ENCODE results near the gene CLIC2. TPM values are rescaled to one million over a fixed set of nuclear protein-coding genes. Genes with fewer than 3 reads are reported as not detected.
"Not testable (repeated sequence)": the region's sequence is repeated elsewhere in the genome, so short reads cannot be mapped to it uniquely, and the experiment has no call there.

CLIC2 gene
- total RNA-seq: 13.6 TPM
- polyA plus RNA-seq: 14.4 TPM

- H3K4me3 ChIP-seq (ENCODE audit: low read depth, low read length): peak within 1 kb of the TSS; percentile 35
- peak; percentile 15 for DNase-seq (ENCODE audit: extremely low spot score)
- peak within 1 kb of the TSS; percentile 23 for H3K27ac ChIP-seq (ENCODE audit: low read depth)
- no peaks in the 10 kb centered on the region for H3K36me3 ChIP-seq (ENCODE audit: insufficient read depth)
- 33% methylated on average over 5 of the region's 5 CpGs for WGBS
- no peaks in the 10 kb centered on the region for H3K4me1 ChIP-seq (ENCODE audit: insufficient read depth)
Observed at GRCh38 chrX:155334486-155335336, at the start of gene CLIC2. Gene CLIC2 (minus strand): TSS chrX:155334614. CDS start chrX:155334427, 187 bp downstream.

- not testable (repeated sequence) for H3K4me3 ChIP-seq (ENCODE audit: low read depth, low read length); H3K27ac ChIP-seq (ENCODE audit: low read depth); H3K36me3 ChIP-seq (ENCODE audit: insufficient read depth); H3K4me1 ChIP-seq (ENCODE audit: insufficient read depth); DNase-seq (ENCODE audit: extremely low spot score)
- WGBS: no CpG with 5 or more reads among the region's 64 CpGs
Observed at GRCh38 chrX:155382529-155382967, 48.1 kb upstream of the CLIC2 start.

- not testable (repeated sequence) for H3K36me3 ChIP-seq (ENCODE audit: insufficient read depth); H3K4me1 ChIP-seq (ENCODE audit: insufficient read depth); H3K4me3 ChIP-seq (ENCODE audit: low read depth, low read length); DNase-seq (ENCODE audit: extremely low spot score); H3K27ac ChIP-seq (ENCODE audit: low read depth)
- no CpG with 5 or more reads among the region's 90 CpGs for WGBS
Observed at GRCh38 chrX:155381843-155382528, 47.6 kb upstream of the CLIC2 start, which contains the start of gene F8A2. Gene F8A2 (plus strand): TSS chrX:155382095. CDS start chrX:155382115, 20 bp downstream.

GRCh38 chrX:155379802-155380201 is 45.4 kb upstream of the CLIC2 start:
- DNase-seq (ENCODE audit: extremely low spot score); H3K4me1 ChIP-seq (ENCODE audit: insufficient read depth); H3K4me3 ChIP-seq (ENCODE audit: low read depth, low read length); H3K36me3 ChIP-seq (ENCODE audit: insufficient read depth); H3K27ac ChIP-seq (ENCODE audit: low read depth): not testable (repeated sequence)
- no CpG with 5 or more reads among the region's 7 CpGs for WGBS

- H3K4me1 ChIP-seq (ENCODE audit: insufficient read depth); DNase-seq (ENCODE audit: extremely low spot score); H3K4me3 ChIP-seq (ENCODE audit: low read depth, low read length); H3K36me3 ChIP-seq (ENCODE audit: insufficient read depth); H3K27ac ChIP-seq (ENCODE audit: low read depth): not testable (repeated sequence)
- WGBS: no CpG with 5 or more reads among the region's 9 CpGs
Observed at GRCh38 chrX:155373777-155374458, 39.5 kb upstream of the CLIC2 start.

- no CpG with 5 or more reads among the region's 7 CpGs for WGBS
- H3K4me3 ChIP-seq (ENCODE audit: low read depth, low read length); H3K27ac ChIP-seq (ENCODE audit: low read depth); H3K36me3 ChIP-seq (ENCODE audit: insufficient read depth); H3K4me1 ChIP-seq (ENCODE audit: insufficient read depth); DNase-seq (ENCODE audit: extremely low spot score): not testable (repeated sequence)
Observed at GRCh38 chrX:155363712-155364111, 29.3 kb upstream of the CLIC2 start.

GRCh38 chrX:155349448-155349847 is 15.0 kb upstream of the CLIC2 start:
- WGBS: no CpG with 5 or more reads among the region's 4 CpGs
- H3K36me3 ChIP-seq (ENCODE audit: insufficient read depth); H3K4me3 ChIP-seq (ENCODE audit: low read depth, low read length); DNase-seq (ENCODE audit: extremely low spot score); H3K4me1 ChIP-seq (ENCODE audit: insufficient read depth); H3K27ac ChIP-seq (ENCODE audit: low read depth): not testable (repeated sequence)

GRCh38 chrX:155345689-155346088 is 11.3 kb upstream of the CLIC2 start:
- not testable (repeated sequence) for H3K36me3 ChIP-seq (ENCODE audit: insufficient read depth); H3K4me3 ChIP-seq (ENCODE audit: low read depth, low read length); H3K27ac ChIP-seq (ENCODE audit: low read depth); H3K4me1 ChIP-seq (ENCODE audit: insufficient read depth); DNase-seq (ENCODE audit: extremely low spot score)
- no CpG with 5 or more reads among the region's 1 CpG for WGBS

- not testable (repeated sequence) for H3K36me3 ChIP-seq (ENCODE audit: insufficient read depth); H3K4me3 ChIP-seq (ENCODE audit: low read depth, low read length); H3K27ac ChIP-seq (ENCODE audit: low read depth); H3K4me1 ChIP-seq (ENCODE audit: insufficient read depth); DNase-seq (ENCODE audit: extremely low spot score)
- WGBS: 50% methylated on average over 1 of the region's 1 CpG
Observed at GRCh38 chrX:155335337-155335712, 911 bp upstream of the CLIC2 start.

GRCh38 chrX:155333544-155334100 is 792 bp downstream of the CLIC2 start:
- Histone ChIP-seq H3K4me3 (ENCODE audit: low read depth, low read length) (peak overlapping the region; percentile 35), H3K4me1 (ENCODE audit: insufficient read depth) (no peaks in the 10 kb centered on the region), H3K36me3 (ENCODE audit: insufficient read depth) (no peaks in the 10 kb centered on the region), H3K27ac (ENCODE audit: low read depth) (no peak overlapping the region)
- WGBS: 48% methylated on average over 2 of the region's 2 CpGs
- no peak for DNase-seq (ENCODE audit: extremely low spot score)

- H3K4me1 ChIP-seq (ENCODE audit: insufficient read depth): no peaks in the 10 kb centered on the region
- H3K4me3 ChIP-seq (ENCODE audit: low read depth, low read length): no peak overlapping the region
- no peak for DNase-seq (ENCODE audit: extremely low spot score)
- H3K36me3 ChIP-seq (ENCODE audit: insufficient read depth): no peaks in the 10 kb centered on the region
- no peak overlapping the region for H3K27ac ChIP-seq (ENCODE audit: low read depth)
- WGBS: 44% methylated on average over 2 of the region's 2 CpGs
Observed at GRCh38 chrX:155330992-155331391, 3.4 kb downstream of the CLIC2 start.

- Histone ChIP-seq H3K36me3 (ENCODE audit: insufficient read depth) (no peaks in the 10 kb centered on the region), H3K27ac (ENCODE audit: low read depth) (no peak overlapping the region), H3K4me1 (ENCODE audit: insufficient read depth) (no peaks in the 10 kb centered on the region), H3K4me3 (ENCODE audit: low read depth, low read length) (no peak overlapping the region)
- no peak for DNase-seq (ENCODE audit: extremely low spot score)
- WGBS: 49% methylated on average over 4 of the region's 4 CpGs
Observed at GRCh38 chrX:155329293-155329692, 5.1 kb downstream of the CLIC2 start.

GRCh38 chrX:155326610-155327009 is 7.8 kb downstream of the CLIC2 start:
- DNase-seq (ENCODE audit: extremely low spot score): no peak
- 62% methylated on average over 2 of the region's 2 CpGs for WGBS
- no peaks in the 10 kb centered on the region for H3K36me3 ChIP-seq (ENCODE audit: insufficient read depth)

More at GRCh38 chrX:155326610-155327009, 7.8 kb downstream of the CLIC2 start:
- no peak overlapping the region for H3K27ac ChIP-seq (ENCODE audit: low read depth)
- no peak overlapping the region for H3K4me3 ChIP-seq (ENCODE audit: low read depth, low read length)
- no peaks in the 10 kb centered on the region for H3K4me1 ChIP-seq (ENCODE audit: insufficient read depth)
